ENCODE measurements around the gene PHYHD1.
A peak's percentile ranks its signal among the peaks of the same experiment; 100 is the strongest.

The PHYHD1 gene

DNA sequence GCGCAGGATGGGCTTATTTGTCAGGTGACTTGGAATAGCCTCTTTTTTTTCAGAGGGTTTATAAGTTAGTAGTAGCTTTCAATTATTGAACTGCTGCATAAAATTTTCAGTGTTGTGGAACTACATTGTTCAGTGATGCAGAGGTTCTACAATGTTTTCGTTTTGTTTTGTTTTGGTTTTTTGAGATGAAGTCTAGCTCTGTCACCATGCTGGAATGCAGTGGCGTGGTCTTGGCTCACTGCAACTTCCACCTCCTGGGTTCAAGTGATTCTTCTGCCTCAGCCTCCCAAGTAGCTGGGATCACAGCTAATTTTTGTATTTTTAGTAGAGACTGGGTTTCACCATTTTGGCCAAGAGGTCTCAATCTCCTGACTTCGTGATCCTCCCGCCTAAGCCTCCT, 48.7 kb downstream of the PHYHD1 start:
- intact Hi-C loops (cut with DNase I; ENCODE audit: low total_unique reads) = no loop called here
- no peak for TF ChIP-seq CTCF (IDR thresholded peaks at IDR 0.05)
- peaks cover 45 to 83% (median 68%) of the 10 kb centered on the region in 3 donors for H3K36me3 ChIP-seq

DNA sequence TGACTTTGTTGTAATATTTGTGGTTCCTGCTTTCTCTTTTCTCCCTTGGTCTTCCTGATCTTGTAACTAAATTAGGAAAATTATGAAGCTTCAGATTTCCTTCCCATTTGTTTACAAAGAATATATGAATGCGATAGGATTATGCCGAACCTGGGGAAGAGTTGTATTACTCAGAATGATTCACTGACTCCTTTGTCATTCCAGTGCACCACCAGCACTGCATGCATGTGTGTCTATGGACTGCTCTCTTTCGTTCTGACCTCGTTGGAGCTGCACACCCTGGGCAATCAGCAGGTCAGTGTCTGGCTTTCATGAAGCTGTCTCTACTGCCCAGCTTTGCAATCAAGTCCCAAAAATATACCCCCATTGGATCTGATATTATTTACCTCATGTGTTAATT, 52.2 kb downstream of the PHYHD1 start:
- Histone ChIP-seq H3K27me3 (no peaks in the 10 kb centered on the region), H3K36me3 (peaks cover 64 to 99% (median 92%) of the 10 kb centered on the region in 3 donors), H3K27ac (no peak overlapping the region), H3K4me3 (no peak overlapping the region), H3K4me1 (no peaks in the 10 kb centered on the region), H3K9me3 (no peaks in the 10 kb centered on the region)
- TF ChIP-seq CTCF (IDR thresholded peaks at IDR 0.05) = no peak
- DNase-seq = no peak
- intact Hi-C loops (cut with DNase I; ENCODE audit: low total_unique reads) = no loop called here

More for the DNA sequence above, 48.7 kb downstream of the PHYHD1 start:
- DNase-seq = no peak
- H3K4me1 ChIP-seq = no peaks in the 10 kb centered on the region
- no peaks in the 10 kb centered on the region for H3K27me3 ChIP-seq
- no peaks in the 10 kb centered on the region for H3K9me3 ChIP-seq
- H3K4me3 ChIP-seq = no peak overlapping the region
- H3K27ac ChIP-seq = no peak overlapping the region

- H3K9me3 ChIP-seq = no peaks in the 10 kb centered on the region
Measured at GRCh38 chr9:128979111-128979510, 58.3 kb downstream of the PHYHD1 start.

GRCh38 chr9:128983536-128983935, 62.8 kb downstream of the PHYHD1 start:
- Histone ChIP-seq H3K27ac (no peak overlapping the region), H3K4me3 (no peak overlapping the region), H3K9me3 (no peaks in the 10 kb centered on the region), H3K27me3 (no peaks in the 10 kb centered on the region), H3K4me1 (peaks cover 0 to 13% (median 7%) of the 10 kb centered on the region in 4 donors), H3K36me3 (peaks cover 63 to 95% (median 91%) of the 10 kb centered on the region in 3 donors)
- DNase-seq = no peak
- no peak for TF ChIP-seq CTCF (IDR thresholded peaks at IDR 0.05)
- intact Hi-C loops (cut with DNase I; ENCODE audit: low total_unique reads) = no loop called here

More at GRCh38 chr9:128979111-128979510, 58.3 kb downstream of the PHYHD1 start:
- TF ChIP-seq CTCF (IDR thresholded peaks at IDR 0.05) = no peak
- intact Hi-C loops (cut with DNase I; ENCODE audit: low total_unique reads) = no loop called here
- Histone ChIP-seq H3K27me3 (no peaks in the 10 kb centered on the region), H3K4me1 (no peaks in the 10 kb centered on the region), H3K4me3 (no peak overlapping the region), H3K36me3 (peaks cover 69 to 97% (median 94%) of the 10 kb centered on the region in 3 donors), H3K27ac (no peak overlapping the region)
- DNase-seq = no peak

DNA sequence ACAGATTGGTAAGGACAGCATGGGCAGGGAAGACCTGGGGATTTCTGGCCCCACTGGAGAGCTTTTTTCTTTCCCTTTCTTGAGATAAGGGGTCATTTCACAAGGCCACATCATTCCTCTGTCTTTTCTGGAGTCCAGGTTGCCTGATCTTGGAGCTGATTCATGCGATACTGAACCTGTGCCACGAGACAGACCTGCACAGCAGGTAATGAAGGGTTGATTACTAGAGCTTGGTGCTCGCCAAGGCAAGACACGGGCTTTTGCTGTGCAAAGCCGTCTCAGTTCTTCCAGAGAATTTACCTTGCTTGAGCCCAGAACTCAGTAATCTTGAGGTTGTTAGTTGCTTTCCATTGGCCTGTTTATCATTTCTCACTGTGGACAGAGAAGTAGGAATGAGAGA, 65.9 kb downstream of the PHYHD1 start:
- intact Hi-C loops (cut with DNase I; ENCODE audit: low total_unique reads) = no loop called here
- Histone ChIP-seq H3K36me3 (peaks cover 40 to 94% (median 71%) of the 10 kb centered on the region in 3 donors), H3K27ac (no peak overlapping the region), H3K27me3 (no peaks in the 10 kb centered on the region), H3K4me3 (no peak overlapping the region), H3K9me3 (no peaks in the 10 kb centered on the region), H3K4me1 (peaks cover 0 to 13% (median 7%) of the 10 kb centered on the region in 4 donors)
- no peak for TF ChIP-seq CTCF (IDR thresholded peaks at IDR 0.05)
- DNase-seq = no peak

- Histone ChIP-seq H3K27ac (peak overlapping the region; percentile 31 to 62), H3K4me3 (peak overlapping the region in 1 of 2 donors; percentile 17), H3K9me3 (no peaks in the 10 kb centered on the region), H3K36me3 (peaks cover 29 to 94% (median 65%) of the 10 kb centered on the region in 3 donors), H3K4me1 (peaks cover 0 to 13% (median 7%) of the 10 kb centered on the region in 4 donors), H3K27me3 (no peaks in the 10 kb centered on the region)
- no peak for TF ChIP-seq CTCF (IDR thresholded peaks at IDR 0.05)
- intact Hi-C loops (cut with DNase I; ENCODE audit: low total_unique reads) = no loop called here
- DNase-seq = peak; percentile 57 to 81
Measured at GRCh38 chr9:128987805-128988204, 67.0 kb downstream of the PHYHD1 start.

All from tibial artery (tissue), 4 donors.